ENCODE measurements around the gene HHAT.

DNA sequence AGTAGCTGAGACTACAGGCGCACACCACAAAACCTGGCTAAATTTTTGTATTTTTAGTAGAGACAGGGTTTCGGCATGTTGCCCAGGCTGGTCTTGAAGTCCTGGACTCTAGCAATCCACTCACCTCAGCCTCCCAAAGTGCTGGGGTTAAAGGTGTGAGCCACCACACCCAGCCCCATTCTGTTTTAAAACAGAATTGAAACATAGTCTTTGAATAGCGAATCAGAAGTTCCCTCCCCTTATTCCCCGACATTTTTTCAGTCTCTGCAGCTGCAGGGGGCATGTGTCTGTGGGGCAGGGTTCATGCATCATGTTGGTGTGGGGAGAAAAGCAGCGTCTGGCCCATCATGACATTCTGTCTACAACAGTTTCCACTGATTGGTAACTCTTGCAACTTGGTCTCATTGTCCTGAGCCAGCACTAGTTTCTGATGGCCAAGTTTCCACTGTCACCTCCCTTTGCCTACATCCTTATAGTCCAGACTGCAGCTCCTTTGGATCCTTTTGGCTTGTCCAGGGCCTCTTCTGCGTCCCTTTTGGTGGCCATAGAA lies 15.6 kb upstream of the HHAT start:
- TF ChIP-seq, protein P1, sequence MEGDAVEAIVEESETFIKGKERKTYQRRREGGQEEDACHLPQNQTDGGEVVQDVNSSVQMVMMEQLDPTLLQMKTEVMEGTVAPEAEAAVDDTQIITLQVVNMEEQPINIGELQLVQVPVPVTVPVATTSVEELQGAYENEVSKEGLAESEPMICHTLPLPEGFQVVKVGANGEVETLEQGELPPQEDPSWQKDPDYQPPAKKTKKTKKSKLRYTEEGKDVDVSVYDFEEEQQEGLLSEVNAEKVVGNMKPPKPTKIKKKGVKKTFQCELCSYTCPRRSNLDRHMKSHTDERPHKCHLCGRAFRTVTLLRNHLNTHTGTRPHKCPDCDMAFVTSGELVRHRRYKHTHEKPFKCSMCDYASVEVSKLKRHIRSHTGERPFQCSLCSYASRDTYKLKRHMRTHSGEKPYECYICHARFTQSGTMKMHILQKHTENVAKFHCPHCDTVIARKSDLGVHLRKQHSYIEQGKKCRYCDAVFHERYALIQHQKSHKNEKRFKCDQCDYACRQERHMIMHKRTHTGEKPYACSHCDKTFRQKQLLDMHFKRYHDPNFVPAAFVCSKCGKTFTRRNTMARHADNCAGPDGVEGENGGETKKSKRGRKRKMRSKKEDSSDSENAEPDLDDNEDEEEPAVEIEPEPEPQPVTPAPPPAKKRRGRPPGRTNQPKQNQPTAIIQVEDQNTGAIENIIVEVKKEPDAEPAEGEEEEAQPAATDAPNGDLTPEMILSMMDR (IDR thresholded peaks at IDR 0.05; ENCODE audit: low read length), result no peak
- no peak for TF ChIP-seq EZH2 (IDR thresholded peaks at IDR 0.05; ENCODE audit: borderline replicate concordance, low read length)

Measured in OCI-LY1 (cell line).